ENCODE measurements around the gene HIPK1. TPM values are rescaled to one million over a fixed set of nuclear protein-coding genes. Genes with fewer than 3 reads are reported as not detected.
"Not testable (repeated sequence)": the region's sequence is repeated elsewhere in the genome, so short reads cannot be mapped to it uniquely, and the experiment has no call there.

HIPK1 gene
- total RNA-seq, 2 experiments from 2014 or later = 93.0 to 99.4 TPM

GRCh38 chr1:113940365-113941244 lies 11.5 kb downstream of the HIPK1 start:
- DNase-seq (peak; percentile 70), ATAC-seq (ENCODE audit: low read depth) (peak; percentile 61)
- H3K36me3 Mint-ChIP-seq = peaks cover 39% of the 10 kb centered on the region
- peaks cover 64% of the 10 kb centered on the region for H3K4me1 Mint-ChIP-seq
- H3K9me3 Mint-ChIP-seq = no peaks in the 10 kb centered on the region
- no peaks in the 10 kb centered on the region for H3K27me3 Mint-ChIP-seq
- peak overlapping the region; percentile 86 for H3K27ac Mint-ChIP-seq
- H3K4me3 Mint-ChIP-seq = peak overlapping the region; percentile 84
- POLR2A ChIA-PET = interaction anchor here (0.9 to 4.8 kb wide), 7 partner anchors 8 to 128 kb away, joined by 3 to 52 read pairs (median 3); partner anchors contain the start of genes HIPK1 and RSBN1

DNA sequence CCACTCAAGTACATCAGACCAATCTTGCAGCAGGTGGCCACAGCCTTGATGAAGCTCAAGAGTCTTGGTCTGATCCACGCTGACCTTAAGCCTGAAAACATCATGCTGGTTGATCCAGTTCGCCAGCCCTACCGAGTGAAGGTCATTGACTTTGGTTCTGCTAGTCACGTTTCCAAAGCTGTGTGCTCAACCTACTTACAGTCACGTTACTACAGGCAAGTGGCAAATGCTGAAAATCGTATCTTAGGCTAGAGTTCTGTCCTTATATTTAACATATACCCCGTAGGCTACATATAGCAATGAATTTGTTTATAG lies 12.1 kb downstream of the HIPK1 start:
- ATAC-seq (ENCODE audit: low read depth) (no peak), DNase-seq (no peak)
- Mint-ChIP-seq H3K27me3 (no peaks in the 10 kb centered on the region), H3K36me3 (peaks cover 43% of the 10 kb centered on the region), H3K4me3 (peak overlapping the region; percentile 84), H3K27ac (peak overlapping the region; percentile 86), H3K9me3 (no peaks in the 10 kb centered on the region), H3K4me1 (peaks cover 64% of the 10 kb centered on the region)
- POLR2A ChIA-PET = interaction anchor here (1.5 to 4.8 kb wide), 2 partner anchors 8 to 11 kb away, joined by 5 to 52 read pairs; partner anchors contain the start of gene HIPK1

DNA sequence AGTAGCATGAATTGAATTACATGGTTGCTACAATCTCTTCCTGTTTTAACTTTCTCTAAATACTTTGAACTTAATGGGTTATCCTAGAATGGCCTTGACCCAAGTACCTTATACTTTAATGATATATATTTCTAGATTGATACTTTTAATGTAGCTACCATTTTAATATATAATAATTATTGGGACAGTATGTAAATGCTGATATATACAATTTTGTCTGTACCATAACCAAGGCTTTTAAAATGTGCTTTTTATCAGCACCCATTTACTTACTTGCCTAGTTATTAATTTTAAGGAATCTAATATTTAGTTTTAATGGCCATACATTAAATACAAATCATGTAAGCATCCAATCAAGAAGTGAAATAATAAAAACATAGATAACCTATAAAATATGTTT lies 13.4 kb downstream of the HIPK1 start:
- H3K4me3 Mint-ChIP-seq = no peak overlapping the region
- H3K9me3 Mint-ChIP-seq = no peaks in the 10 kb centered on the region
- no peaks in the 10 kb centered on the region for H3K27me3 Mint-ChIP-seq
- no peak overlapping the region for H3K27ac Mint-ChIP-seq
- H3K36me3 Mint-ChIP-seq = peaks cover 41% of the 10 kb centered on the region
- DNase-seq (no peak), ATAC-seq (ENCODE audit: low read depth) (no peak)
- POLR2A ChIA-PET = interaction anchor here (4.8 kb wide), 1 partner anchor 12 kb away, joined by 52 read pairs; the partner anchor contains the start of gene HIPK1
- peaks cover 69% of the 10 kb centered on the region for H3K4me1 Mint-ChIP-seq

DNA sequence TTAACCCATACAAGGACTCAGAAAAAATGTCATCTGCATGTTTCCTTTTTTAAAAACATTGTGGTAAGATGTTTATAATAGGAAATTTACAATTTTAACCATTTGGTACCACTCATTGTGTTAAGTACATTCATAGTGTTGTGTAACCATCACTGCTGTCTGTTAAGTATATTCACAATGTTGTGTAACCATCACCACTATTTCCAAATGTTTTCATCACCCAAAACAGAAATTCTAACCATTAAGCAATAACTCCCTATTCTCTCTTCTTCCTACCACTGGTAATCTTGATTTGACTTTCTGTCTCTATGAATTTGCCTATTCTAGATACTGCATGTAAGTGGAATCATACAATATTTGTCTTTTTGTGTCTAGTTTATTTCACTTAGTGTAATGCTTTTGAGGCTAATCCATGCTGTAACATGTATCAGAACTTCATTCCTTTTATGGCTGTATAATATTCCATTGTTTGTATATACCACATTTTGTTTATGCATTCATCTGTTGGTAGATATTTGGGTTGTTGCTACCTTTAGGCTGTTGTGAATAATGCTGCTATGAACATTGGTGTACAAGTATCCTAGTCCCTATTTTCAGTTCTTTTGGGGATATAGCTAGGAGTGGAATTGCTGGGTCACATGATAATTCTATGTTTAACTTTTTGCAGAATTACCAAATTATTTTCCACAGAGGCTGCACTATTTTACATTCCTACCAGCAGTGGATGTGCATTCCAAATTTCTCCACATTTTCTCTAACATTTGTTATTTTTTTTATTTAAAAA lies 14.1 kb downstream of the HIPK1 start:
- Mint-ChIP-seq H3K4me3 (no peak overlapping the region), H3K27ac (no peak overlapping the region), H3K27me3 (no peaks in the 10 kb centered on the region), H3K36me3 (peaks cover 39% of the 10 kb centered on the region), H3K9me3 (no peaks in the 10 kb centered on the region), H3K4me1 (peaks cover 68% of the 10 kb centered on the region)
- ATAC-seq (ENCODE audit: low read depth) (no peak), DNase-seq (no peak)
- POLR2A ChIA-PET = no interaction called here

- DNase-seq (no peak), ATAC-seq (ENCODE audit: low read depth) (no peak)
- Mint-ChIP-seq H3K27me3 (no peaks in the 10 kb centered on the region), H3K27ac (peak overlapping the region; percentile 45), H3K9me3 (no peaks in the 10 kb centered on the region), H3K4me1 (peaks cover 57% of the 10 kb centered on the region), H3K4me3 (no peak overlapping the region), H3K36me3 (peaks cover 41% of the 10 kb centered on the region)
- POLR2A ChIA-PET = interaction anchor here (0.9 to 6.2 kb wide), 2 partner anchors 14 to 18 kb away, joined by 3 to 82 read pairs; partner anchors contain the start of gene HIPK1
Measured at GRCh38 chr1:113945329-113945728, 16.2 kb downstream of the HIPK1 start.

GRCh38 chr1:113946112-113946511 lies 17.0 kb downstream of the HIPK1 start:
- H3K36me3 Mint-ChIP-seq = peaks cover 33% of the 10 kb centered on the region
- no peaks in the 10 kb centered on the region for H3K9me3 Mint-ChIP-seq
- ATAC-seq (ENCODE audit: low read depth) (peak; percentile 51), DNase-seq (no peak)
- peaks cover 49% of the 10 kb centered on the region for H3K4me1 Mint-ChIP-seq
- H3K27me3 Mint-ChIP-seq = no peaks in the 10 kb centered on the region
- peak overlapping the region; percentile 68 for H3K27ac Mint-ChIP-seq
- POLR2A ChIA-PET = interaction anchor here (0.8 to 6.2 kb wide), 4 partner anchors 15 to 134 kb away, joined by 3 to 82 read pairs (median 4); partner anchors contain the start of genes HIPK1 and RSBN1
- H3K4me3 Mint-ChIP-seq = peak overlapping the region; percentile 70

- peak overlapping the region; percentile 82 for H3K4me3 Mint-ChIP-seq
- peak overlapping the region; percentile 92 for H3K27ac Mint-ChIP-seq
- no peak for DNase-seq
- no peak for ATAC-seq (ENCODE audit: low read depth)
- peaks cover 49% of the 10 kb centered on the region for H3K4me1 Mint-ChIP-seq
- POLR2A ChIA-PET = interaction anchor here (0.6 to 6.2 kb wide), 6 partner anchors 8 to 724 kb away, joined by 3 to 82 read pairs (median 4); partner anchors contain the start of genes HIPK1 and RSBN1
- H3K9me3 Mint-ChIP-seq = no peaks in the 10 kb centered on the region
- H3K27me3 Mint-ChIP-seq = no peaks in the 10 kb centered on the region
- peaks cover 32% of the 10 kb centered on the region for H3K36me3 Mint-ChIP-seq
Measured at GRCh38 chr1:113946678-113947387, 17.7 kb downstream of the HIPK1 start.

GRCh38 chr1:113947388-113948107 lies 18.4 kb downstream of the HIPK1 start:
- Mint-ChIP-seq H3K27me3 (no peaks in the 10 kb centered on the region), H3K36me3 (peaks cover 34% of the 10 kb centered on the region)
- ATAC-seq (ENCODE audit: low read depth) = peak; percentile 64

DNA sequence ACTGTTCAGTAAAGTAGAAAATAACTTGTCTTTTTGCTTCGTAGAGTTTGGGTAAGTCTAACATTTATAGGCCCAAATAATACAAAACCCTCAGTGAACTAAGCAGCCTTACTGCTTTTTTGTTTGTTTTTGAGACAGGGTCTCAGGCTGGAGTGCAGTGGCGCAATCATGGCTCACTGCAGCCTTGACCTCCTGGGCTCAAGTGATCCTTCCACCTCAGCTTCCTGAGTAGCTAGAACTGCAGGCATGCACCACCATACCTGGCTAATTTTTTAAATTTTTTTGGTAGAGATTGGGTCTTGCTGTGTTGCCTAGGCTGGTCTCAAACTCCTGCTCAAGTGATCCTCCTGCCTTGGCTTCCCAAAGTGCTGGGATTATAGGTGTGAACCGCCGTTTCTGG lies 19.0 kb downstream of the HIPK1 start:
- peak overlapping the region; percentile 92 for H3K27ac Mint-ChIP-seq
- H3K27me3 Mint-ChIP-seq; H3K9me3 Mint-ChIP-seq; DNase-seq; ATAC-seq (ENCODE audit: low read depth): not testable (repeated sequence)
- H3K36me3 Mint-ChIP-seq = peaks cover 34% of the 10 kb centered on the region
- POLR2A ChIA-PET = interaction anchor here (1.0 to 6.2 kb wide), 4 partner anchors 8 to 44 kb away, joined by 3 to 82 read pairs (median 4); partner anchors contain the start of gene HIPK1
- peak overlapping the region; percentile 29 for H3K4me3 Mint-ChIP-seq
- peaks cover 46% of the 10 kb centered on the region for H3K4me1 Mint-ChIP-seq

More at GRCh38 chr1:113947388-113948107, 18.4 kb downstream of the HIPK1 start:
- peak overlapping the region; percentile 92 for H3K27ac Mint-ChIP-seq
- POLR2A ChIA-PET = interaction anchor here (0.9 to 6.2 kb wide), 4 partner anchors 8 to 28 kb away, joined by 4 to 82 read pairs (median 5); partner anchors contain the start of gene HIPK1
- DNase-seq = no peak
- peaks cover 48% of the 10 kb centered on the region for H3K4me1 Mint-ChIP-seq
- peak overlapping the region; percentile 82 for H3K4me3 Mint-ChIP-seq
- H3K9me3 Mint-ChIP-seq = no peaks in the 10 kb centered on the region

- peaks cover 45% of the 10 kb centered on the region for H3K4me1 Mint-ChIP-seq
- H3K27ac Mint-ChIP-seq = peak overlapping the region; percentile 92
Measured at GRCh38 chr1:113949007-113949406, 19.9 kb downstream of the HIPK1 start.

GRCh38 chr1:113950908-113951307 lies 21.8 kb downstream of the HIPK1 start:
- Mint-ChIP-seq H3K4me3 (no peak overlapping the region), H3K4me1 (peaks cover 35% of the 10 kb centered on the region), H3K9me3 (no peaks in the 10 kb centered on the region), H3K36me3 (peaks cover 33% of the 10 kb centered on the region), H3K27ac (no peak overlapping the region), H3K27me3 (no peaks in the 10 kb centered on the region)
- DNase-seq (no peak), ATAC-seq (ENCODE audit: low read depth) (no peak)
- POLR2A ChIA-PET = interaction anchor here (6.2 kb wide), 1 partner anchor 20 kb away, joined by 82 read pairs; the partner anchor contains the start of gene HIPK1

More at GRCh38 chr1:113949007-113949406, 19.9 kb downstream of the HIPK1 start:
- Mint-ChIP-seq H3K36me3 (peaks cover 36% of the 10 kb centered on the region), H3K9me3 (no peaks in the 10 kb centered on the region), H3K27me3 (no peaks in the 10 kb centered on the region), H3K4me3 (no peak overlapping the region)
- DNase-seq (no peak), ATAC-seq (ENCODE audit: low read depth) (no peak)
- POLR2A ChIA-PET = interaction anchor here (1.0 to 6.2 kb wide), 4 partner anchors 8 to 45 kb away, joined by 3 to 82 read pairs (median 4); partner anchors contain the start of gene HIPK1

GRCh38 chr1:113951719-113952118 lies 22.6 kb downstream of the HIPK1 start:
- DNase-seq (no peak), ATAC-seq (ENCODE audit: low read depth) (no peak)
- H3K27me3 Mint-ChIP-seq = no peaks in the 10 kb centered on the region
- POLR2A ChIA-PET = no interaction called here
- H3K4me1 Mint-ChIP-seq = peaks cover 29% of the 10 kb centered on the region
- no peak overlapping the region for H3K4me3 Mint-ChIP-seq
- peaks cover 35% of the 10 kb centered on the region for H3K36me3 Mint-ChIP-seq
- H3K27ac Mint-ChIP-seq = no peak overlapping the region
- no peaks in the 10 kb centered on the region for H3K9me3 Mint-ChIP-seq

All from activated naive CD8-positive, alpha-beta T cell treated with anti-CD3 and anti-CD28 coated beads, Interleukin-2, amount 10 ng/mL, durations not matched to agents 7 days and 5 days (primary cell).